K562 (cell line): Measurements from ENCODE around the gene CACNA2D3. TPM values are rescaled to one million over a fixed set of nuclear protein-coding genes. Genes with fewer than 3 reads are reported as not detected.

Experiments
- CBFA2T3 ChIP-seq: fragments of 450-650 bp; IDR thresholded peaks from 2 replicates; pipeline ENCODE4 v1.6.1; 2017
- CEBPB ChIP-seq: fragments of 450-650 bp; IDR thresholded peaks from 2 replicates; pipeline ENCODE4 v1.6.1; 2016; ENCODE audit warnings: missing genetic modification characterization, missing compliant biosample characterization
- FOXJ2 ChIP-seq: fragments of 200-800 bp; sonication (Bioruptor generic); IDR thresholded peaks from 2 replicates; pipeline ENCODE4 v1.6.1; 2016; ENCODE audit warnings: missing genetic modification characterization, missing compliant biosample characterization
- FOXK1 ChIP-seq: sonication (generic); formaldehyde crosslinking; IDR thresholded peaks from 2 replicates; pipeline ENCODE4 v1.8.0; 2022; ENCODE audit warnings: missing genetic modification reagents, mild to moderate bottlenecking, borderline replicate concordance
- JUNB ChIP-seq: fragments of 450-650 bp; formaldehyde crosslinking; conservative IDR thresholded peaks from 2 replicates; pipeline ENCODE4 v1.4.0; 2020; ENCODE audit warnings: mild to moderate bottlenecking
- NFE2 ChIP-seq: IDR thresholded peaks from 2 replicates; pipeline ENCODE4 v1.6.1; 2014; ENCODE audit warnings: antibody characterized with exemption, low read depth
- POLR3G ChIP-seq: IDR thresholded peaks from 2 replicates; pipeline ENCODE4 v1.6.1; 2011; ENCODE audit not compliant: insufficient read length, insufficient replicate concordance; ENCODE audit errors: extremely low read depth
- RBM17 ChIP-seq: fragments of 200-400 bp; formaldehyde crosslinking; IDR thresholded peaks from 2 replicates; pipeline ENCODE4 v1.6.1; 2017; ENCODE audit warnings: low read depth, mild to moderate bottlenecking, low read length, borderline replicate concordance
- RBM22 ChIP-seq: fragments of 200-400 bp; formaldehyde crosslinking; IDR thresholded peaks from 2 replicates; pipeline ENCODE4 v1.6.1; 2018; ENCODE audit warnings: low read length, low read depth; ENCODE audit not compliant: poor library complexity, severe bottlenecking
- RBM34 ChIP-seq: fragments of 200-400 bp; formaldehyde crosslinking; IDR thresholded peaks from 2 replicates; pipeline ENCODE4 v1.6.1; 2018; ENCODE audit warnings: low read length, borderline replicate concordance; ENCODE audit not compliant: insufficient read depth
- SETDB1 ChIP-seq: IDR thresholded peaks from one replicate; pipeline ENCODE4 v1.6.1; 2012; ENCODE audit warnings: low read length, control low read depth, inconsistent platforms
- TSC22D4 ChIP-seq: fragments of 450-650 bp; IDR thresholded peaks from 2 replicates; pipeline ENCODE4 v1.6.1; 2016; ENCODE audit warnings: missing genetic modification characterization, missing biosample characterization, control low read depth
- ZNF175 ChIP-seq: fragments of 200-800 bp; sonication (Bioruptor generic); IDR thresholded peaks from 2 replicates; pipeline ENCODE4 v1.6.1; 2016; ENCODE audit warnings: low read depth, mild to moderate bottlenecking, missing genetic modification characterization, missing compliant biosample characterization
- ZNF239 ChIP-seq: fragments of 250-450 bp; sonication (Bioruptor Pico); IDR thresholded peaks from 2 replicates; pipeline ENCODE4 v1.4.0; 2020; ENCODE audit warnings: mild to moderate bottlenecking
- ZNF717 ChIP-seq: fragments of 250-450 bp; sonication (Bioruptor Pico); IDR thresholded peaks from 2 replicates; pipeline ENCODE4 v1.5.0; 2021
- polyA plus RNA-seq, 8 experiments: library from polyadenylated mRNA; depleted of rRNA in 4 of 8; stranded (reverse) in 5 of 8; unstranded in 3 of 8; fragments of >200 nt; fragmentation: Nextera tagmentation in 2 of 8; fragmentation: Illumina TruSeq in 1 of 8; extraction: Ambion mirVana in 2 of 8; extraction: Trizol in 1 of 8; gene quantifications; 2 replicates each; pipeline versions ENCODE4 v1.2.1 to v1.2.3, GENCODE V29; 2011 to 2014; ENCODE audit warnings: inconsistent platforms in 1 of 8, missing spikeins in 1 of 8
- total RNA-seq, 7 experiments: library from RNA; depleted of rRNA in 6 of 7; stranded (reverse); fragments of >200 nt in 6 of 7; fragmentation: Illumina TruSeq in 2 of 7; extraction: Trizol in 2 of 7; gene quantifications; 2 replicates each; pipeline versions ENCODE4 v1.2.1 to v1.2.3, GENCODE V29; 2011 to 2021; ENCODE audit warnings: low replicate concordance in 1 of 7
- TF ChIP-seq, protein P1 (sequence below): IDR thresholded peaks from 2 replicates; pipeline ENCODE4 v1.6.1; 2016; ENCODE audit warnings: missing genetic modification characterization, missing compliant biosample characterization
- TF ChIP-seq, protein P2 (sequence below): fragments of 250-450 bp; sonication (Bioruptor Pico); IDR thresholded peaks from 2 replicates; pipeline ENCODE4 v1.4.0; 2020
- TF ChIP-seq, protein P3 (sequence below): sonication (generic); formaldehyde crosslinking; IDR thresholded peaks from 2 replicates; pipeline ENCODE4 v1.8.0; 2022; ENCODE audit warnings: missing genetic modification reagents, mild to moderate bottlenecking, moderate library complexity, borderline replicate concordance
- TF ChIP-seq, protein P4 (sequence below): IDR thresholded peaks from 3 replicates; pipeline ENCODE4 v1.6.1; 2011; ENCODE audit warnings: borderline replicate concordance, mild to moderate bottlenecking; ENCODE audit not compliant: insufficient read length, insufficient read depth
- TF ChIP-seq, protein P5 (sequence below): fragments of 250-450 bp; sonication (Bioruptor Pico); IDR thresholded peaks from 2 replicates; pipeline ENCODE4 v1.8.0; 2022; ENCODE audit warnings: moderate library complexity, mild to moderate bottlenecking, inconsistent platforms

The CACNA2D3 gene
- total and polyA plus RNA-seq, 9 of the 15 experiments (the other 6 are each of a cell fraction or from before 2014, with no cell fraction given), result 0.01 TPM; not detected in 8

DNA sequence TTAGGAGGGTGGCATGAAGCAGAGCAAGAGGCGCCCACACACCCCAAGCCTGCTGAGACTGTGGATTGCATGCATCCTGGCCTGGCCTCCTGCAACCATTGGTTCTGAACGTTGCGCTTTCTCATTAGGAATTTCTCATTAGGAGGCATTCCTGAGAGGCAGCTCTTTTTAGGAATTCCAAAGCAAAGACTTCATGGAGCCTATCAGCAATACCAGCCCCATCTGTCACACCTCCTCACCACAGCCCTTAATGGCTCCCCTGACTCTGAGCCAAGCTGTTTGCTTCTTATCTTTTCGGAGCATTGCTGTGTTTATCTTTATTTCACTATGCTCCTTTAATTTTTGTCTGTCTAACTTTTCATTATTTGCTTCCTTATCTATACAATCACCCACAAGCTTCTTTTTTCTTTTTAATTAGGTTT lies 226.9 kb downstream of the CACNA2D3 start (continued):
- no peak for TF ChIP-seq POLR3G
- TF ChIP-seq, protein P1, sequence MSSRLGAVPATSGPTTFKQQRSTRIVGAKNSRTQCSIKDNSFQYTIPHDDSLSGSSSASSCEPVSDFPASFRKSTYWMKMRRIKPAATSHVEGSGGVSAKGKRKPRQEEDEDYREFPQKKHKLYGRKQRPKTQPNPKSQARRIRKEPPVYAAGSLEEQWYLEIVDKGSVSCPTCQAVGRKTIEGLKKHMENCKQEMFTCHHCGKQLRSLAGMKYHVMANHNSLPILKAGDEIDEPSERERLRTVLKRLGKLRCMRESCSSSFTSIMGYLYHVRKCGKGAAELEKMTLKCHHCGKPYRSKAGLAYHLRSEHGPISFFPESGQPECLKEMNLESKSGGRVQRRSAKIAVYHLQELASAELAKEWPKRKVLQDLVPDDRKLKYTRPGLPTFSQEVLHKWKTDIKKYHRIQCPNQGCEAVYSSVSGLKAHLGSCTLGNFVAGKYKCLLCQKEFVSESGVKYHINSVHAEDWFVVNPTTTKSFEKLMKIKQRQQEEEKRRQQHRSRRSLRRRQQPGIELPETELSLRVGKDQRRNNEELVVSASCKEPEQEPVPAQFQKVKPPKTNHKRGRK (tag), result no peak
- TF ChIP-seq FOXK1 (CRISPR knock-in tag), result no peak
- TF ChIP-seq SETDB1, result no peak
- TF ChIP-seq ZNF717 (CRISPR knock-in tag), result no peak
- no peak for TF ChIP-seq CEBPB (tag)
- no peak for TF ChIP-seq JUNB (CRISPR knock-in tag)
- no peak for TF ChIP-seq ZNF239 (CRISPR knock-in tag)
- TF ChIP-seq, protein P2, sequence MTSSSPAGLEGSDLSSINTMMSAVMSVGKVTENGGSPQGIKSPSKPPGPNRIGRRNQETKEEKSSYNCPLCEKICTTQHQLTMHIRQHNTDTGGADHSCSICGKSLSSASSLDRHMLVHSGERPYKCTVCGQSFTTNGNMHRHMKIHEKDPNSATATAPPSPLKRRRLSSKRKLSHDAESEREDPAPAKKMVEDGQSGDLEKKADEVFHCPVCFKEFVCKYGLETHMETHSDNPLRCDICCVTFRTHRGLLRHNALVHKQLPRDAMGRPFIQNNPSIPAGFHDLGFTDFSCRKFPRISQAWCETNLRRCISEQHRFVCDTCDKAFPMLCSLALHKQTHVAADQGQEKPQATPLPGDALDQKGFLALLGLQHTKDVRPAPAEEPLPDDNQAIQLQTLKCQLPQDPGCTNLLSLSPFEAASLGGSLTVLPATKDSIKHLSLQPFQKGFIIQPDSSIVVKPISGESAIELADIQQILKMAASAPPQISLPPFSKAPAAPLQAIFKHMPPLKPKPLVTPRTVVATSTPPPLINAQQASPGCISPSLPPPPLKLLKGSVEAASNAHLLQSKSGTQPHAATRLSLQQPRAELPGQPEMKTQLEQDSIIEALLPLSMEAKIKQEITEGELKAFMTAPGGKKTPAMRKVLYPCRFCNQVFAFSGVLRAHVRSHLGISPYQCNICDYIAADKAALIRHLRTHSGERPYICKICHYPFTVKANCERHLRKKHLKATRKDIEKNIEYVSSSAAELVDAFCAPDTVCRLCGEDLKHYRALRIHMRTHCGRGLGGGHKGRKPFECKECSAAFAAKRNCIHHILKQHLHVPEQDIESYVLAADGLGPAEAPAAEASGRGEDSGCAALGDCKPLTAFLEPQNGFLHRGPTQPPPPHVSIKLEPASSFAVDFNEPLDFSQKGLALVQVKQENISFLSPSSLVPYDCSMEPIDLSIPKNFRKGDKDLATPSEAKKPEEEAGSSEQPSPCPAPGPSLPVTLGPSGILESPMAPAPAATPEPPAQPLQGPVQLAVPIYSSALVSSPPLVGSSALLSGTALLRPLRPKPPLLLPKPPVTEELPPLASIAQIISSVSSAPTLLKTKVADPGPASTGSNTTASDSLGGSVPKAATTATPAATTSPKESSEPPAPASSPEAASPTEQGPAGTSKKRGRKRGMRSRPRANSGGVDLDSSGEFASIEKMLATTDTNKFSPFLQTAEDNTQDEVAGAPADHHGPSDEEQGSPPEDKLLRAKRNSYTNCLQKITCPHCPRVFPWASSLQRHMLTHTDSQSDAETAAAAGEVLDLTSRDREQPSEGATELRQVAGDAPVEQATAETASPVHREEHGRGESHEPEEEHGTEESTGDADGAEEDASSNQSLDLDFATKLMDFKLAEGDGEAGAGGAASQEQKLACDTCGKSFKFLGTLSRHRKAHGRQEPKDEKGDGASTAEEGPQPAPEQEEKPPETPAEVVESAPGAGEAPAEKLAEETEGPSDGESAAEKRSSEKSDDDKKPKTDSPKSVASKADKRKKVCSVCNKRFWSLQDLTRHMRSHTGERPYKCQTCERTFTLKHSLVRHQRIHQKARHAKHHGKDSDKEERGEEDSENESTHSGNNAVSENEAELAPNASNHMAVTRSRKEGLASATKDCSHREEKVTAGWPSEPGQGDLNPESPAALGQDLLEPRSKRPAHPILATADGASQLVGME, result no peak
- TF ChIP-seq FOXJ2 (tag), result 0 out of 2 replicates have a peak, but pooled peaks have one; percentile 37
- TF ChIP-seq RBM22, result no peak
- TF ChIP-seq ZNF175 (CRISPR knock-in tag), result no peak
- TF ChIP-seq, protein P3, sequence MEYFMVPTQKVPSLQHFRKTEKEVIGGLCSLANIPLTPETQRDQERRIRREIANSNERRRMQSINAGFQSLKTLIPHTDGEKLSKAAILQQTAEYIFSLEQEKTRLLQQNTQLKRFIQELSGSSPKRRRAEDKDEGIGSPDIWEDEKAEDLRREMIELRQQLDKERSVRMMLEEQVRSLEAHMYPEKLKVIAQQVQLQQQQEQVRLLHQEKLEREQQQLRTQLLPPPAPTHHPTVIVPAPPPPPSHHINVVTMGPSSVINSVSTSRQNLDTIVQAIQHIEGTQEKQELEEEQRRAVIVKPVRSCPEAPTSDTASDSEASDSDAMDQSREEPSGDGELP, result no peak
- no peak for TF ChIP-seq NFE2
- TF ChIP-seq CBFA2T3, result peak; percentile 81
- no peak for TF ChIP-seq RBM34
- TF ChIP-seq RBM17, result no peak
- TF ChIP-seq TSC22D4 (tag), result no peak
- TF ChIP-seq, protein P4, sequence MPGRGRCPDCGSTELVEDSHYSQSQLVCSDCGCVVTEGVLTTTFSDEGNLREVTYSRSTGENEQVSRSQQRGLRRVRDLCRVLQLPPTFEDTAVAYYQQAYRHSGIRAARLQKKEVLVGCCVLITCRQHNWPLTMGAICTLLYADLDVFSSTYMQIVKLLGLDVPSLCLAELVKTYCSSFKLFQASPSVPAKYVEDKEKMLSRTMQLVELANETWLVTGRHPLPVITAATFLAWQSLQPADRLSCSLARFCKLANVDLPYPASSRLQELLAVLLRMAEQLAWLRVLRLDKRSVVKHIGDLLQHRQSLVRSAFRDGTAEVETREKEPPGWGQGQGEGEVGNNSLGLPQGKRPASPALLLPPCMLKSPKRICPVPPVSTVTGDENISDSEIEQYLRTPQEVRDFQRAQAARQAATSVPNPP, result no peak
- TF ChIP-seq, protein P5, sequence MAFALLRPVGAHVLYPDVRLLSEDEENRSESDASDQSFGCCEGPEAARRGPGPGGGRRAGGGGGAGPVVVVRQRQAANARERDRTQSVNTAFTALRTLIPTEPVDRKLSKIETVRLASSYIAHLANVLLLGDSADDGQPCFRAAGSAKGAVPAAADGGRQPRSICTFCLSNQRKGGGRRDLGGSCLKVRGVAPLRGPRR (CRISPR knock-in tag), result no peak
